Peyer's patch (tissue), 4 donors: ENCODE data around the gene TMEM98.

ENCODE experiments used
- CTCF ChIP-seq, 6 experiments: fragments of 450-650 bp in 4 of 6; fragments of 200-600 bp in 2 of 6; sonication (generic) in 1 of 6; IDR thresholded peaks; one replicate each; pipeline ENCODE4 v1.5.1; 2017 to 2019; ENCODE audit warnings: antibody characterized with exemption in 6 of 6, mild to moderate bottlenecking in 3 of 6, moderate library complexity in 1 of 6
- POLR2A ChIP-seq, 2 donors: fragments of 450-650 bp; IDR thresholded peaks; one replicate each; pipeline ENCODE4 v1.5.1; 2017; ENCODE audit warnings: antibody characterized with exemption in 2 of 2, mild to moderate bottlenecking in 2 of 2, moderate library complexity in 2 of 2

GRCh38 chr17:32914181-32914580, 13.8 kb upstream of the TMEM98 start:
- TF ChIP-seq CTCF (IDR thresholded peaks at IDR 0.05) (no peak), POLR2A (IDR thresholded peaks at IDR 0.05) (no peak)
